Measurements from ENCODE around the gene PERM1. TPM values are rescaled to one million over a fixed set of nuclear protein-coding genes. Genes with fewer than 3 reads are reported as not detected.
"Not testable (repeated sequence)": the region's sequence is repeated elsewhere in the genome, so short reads cannot be mapped to it uniquely, and the experiment has no call there.

PERM1 gene
- total RNA-seq, 2 donors from 2014 or later, result not detected

DNA sequence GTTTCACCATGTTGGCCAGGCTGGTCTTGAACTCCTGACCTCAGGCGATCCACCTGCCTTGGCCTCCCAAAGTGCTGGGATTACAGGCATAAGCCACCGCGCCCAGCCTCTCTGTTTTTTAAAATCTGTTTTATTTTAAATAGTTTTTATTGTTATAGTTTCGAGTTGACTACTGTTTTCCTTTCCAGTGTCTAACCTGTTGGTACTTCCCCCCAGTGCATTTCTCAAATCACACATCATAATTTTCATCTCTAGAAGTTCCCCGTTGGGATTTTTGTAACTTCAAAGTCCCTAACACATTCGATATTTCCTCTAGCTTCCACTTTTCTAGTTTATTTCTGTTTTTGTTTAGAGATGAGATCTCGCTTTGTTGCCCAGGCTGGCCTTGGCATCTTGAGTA lies 10.5 kb upstream of the PERM1 start:
- Histone ChIP-seq H3K4me3 (ENCODE audit: low read length) (no peak overlapping the region), H3K9me3 (ENCODE audit: control insufficient read depth, low read length) (peaks cover 15% of the 10 kb centered on the region), H3K4me1 (ENCODE audit: control insufficient read depth, insufficient read depth, low read length) (no peaks in the 10 kb centered on the region), H3K9ac (ENCODE audit: extremely low read depth, low read length, poor library complexity, severe bottlenecking) (no peak overlapping the region), H3K27ac (ENCODE audit: low read depth, low read length) (no peak overlapping the region), H3K27me3 (ENCODE audit: control insufficient read depth, insufficient read depth, low read length, poor library complexity, severe bottlenecking) (peaks cover 56% of the 10 kb centered on the region), H3K36me3 (ENCODE audit: control insufficient read depth, insufficient read depth, low read length) (no peaks in the 10 kb centered on the region)
- Mint-ChIP-seq H3K9me3 (peaks cover 24% of the 10 kb centered on the region), H3K27ac (no peak overlapping the region), H3K36me3 (ENCODE audit: low read depth) (no peaks in the 10 kb centered on the region), H3K4me1 (peaks cover 3% of the 10 kb centered on the region), H3K27me3 (ENCODE audit: insufficient read depth) (peaks cover 93% of the 10 kb centered on the region), H3K4me3 (no peak overlapping the region)
- no peak for DNase-seq
- TF ChIP-seq, protein P1, sequence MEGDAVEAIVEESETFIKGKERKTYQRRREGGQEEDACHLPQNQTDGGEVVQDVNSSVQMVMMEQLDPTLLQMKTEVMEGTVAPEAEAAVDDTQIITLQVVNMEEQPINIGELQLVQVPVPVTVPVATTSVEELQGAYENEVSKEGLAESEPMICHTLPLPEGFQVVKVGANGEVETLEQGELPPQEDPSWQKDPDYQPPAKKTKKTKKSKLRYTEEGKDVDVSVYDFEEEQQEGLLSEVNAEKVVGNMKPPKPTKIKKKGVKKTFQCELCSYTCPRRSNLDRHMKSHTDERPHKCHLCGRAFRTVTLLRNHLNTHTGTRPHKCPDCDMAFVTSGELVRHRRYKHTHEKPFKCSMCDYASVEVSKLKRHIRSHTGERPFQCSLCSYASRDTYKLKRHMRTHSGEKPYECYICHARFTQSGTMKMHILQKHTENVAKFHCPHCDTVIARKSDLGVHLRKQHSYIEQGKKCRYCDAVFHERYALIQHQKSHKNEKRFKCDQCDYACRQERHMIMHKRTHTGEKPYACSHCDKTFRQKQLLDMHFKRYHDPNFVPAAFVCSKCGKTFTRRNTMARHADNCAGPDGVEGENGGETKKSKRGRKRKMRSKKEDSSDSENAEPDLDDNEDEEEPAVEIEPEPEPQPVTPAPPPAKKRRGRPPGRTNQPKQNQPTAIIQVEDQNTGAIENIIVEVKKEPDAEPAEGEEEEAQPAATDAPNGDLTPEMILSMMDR (conservative IDR thresholded peaks at IDR 0.05), result no peak
- WGBS, 2 experiments (ENCODE audit: insufficient coverage in 1 of 2, insufficient read length in 1 of 2), result 92 to 100% methylated on average over 1 to 7 of the region's 7 CpGs

DNA sequence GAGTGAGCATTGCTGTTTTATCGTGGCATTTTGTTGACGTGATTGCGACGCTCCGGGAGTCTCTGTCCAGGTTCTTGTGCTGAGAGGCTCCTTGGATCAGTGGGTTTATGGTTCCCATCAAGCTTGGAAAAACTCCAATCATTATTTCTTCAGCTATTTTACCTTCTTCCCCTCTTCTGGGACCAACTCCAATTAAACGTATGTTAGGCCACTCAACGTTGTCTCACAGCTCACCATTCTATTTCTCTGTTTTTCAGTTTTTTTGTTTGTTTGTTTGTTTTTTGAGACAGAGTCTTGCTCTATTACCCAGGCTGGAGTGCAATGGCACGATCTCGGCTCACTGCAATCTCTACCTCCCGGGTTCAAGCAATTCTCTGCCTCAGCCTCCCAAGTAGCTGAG lies 10.0 kb upstream of the PERM1 start:
- Mint-ChIP-seq H3K27ac (no peak overlapping the region), H3K9me3 (peaks cover 24% of the 10 kb centered on the region), H3K4me1 (peaks cover 3% of the 10 kb centered on the region), H3K36me3 (ENCODE audit: low read depth) (no peaks in the 10 kb centered on the region), H3K27me3 (ENCODE audit: insufficient read depth) (peaks cover 90% of the 10 kb centered on the region), H3K4me3 (no peak overlapping the region)
- Histone ChIP-seq H3K27ac (ENCODE audit: low read depth, low read length) (no peak overlapping the region), H3K4me1 (ENCODE audit: control insufficient read depth, insufficient read depth, low read length) (no peaks in the 10 kb centered on the region), H3K9me3 (ENCODE audit: control insufficient read depth, low read length) (peaks cover 15% of the 10 kb centered on the region), H3K27me3 (ENCODE audit: control insufficient read depth, insufficient read depth, low read length, poor library complexity, severe bottlenecking) (peaks cover 51% of the 10 kb centered on the region), H3K4me3 (ENCODE audit: low read length) (no peak overlapping the region), H3K9ac (ENCODE audit: extremely low read depth, low read length, poor library complexity, severe bottlenecking) (no peak overlapping the region), H3K36me3 (ENCODE audit: control insufficient read depth, insufficient read depth, low read length) (no peaks in the 10 kb centered on the region)
- 94 to 99% methylated on average over 8 to 10 of the region's 10 CpGs for WGBS, 2 experiments (ENCODE audit: insufficient coverage in 1 of 2, insufficient read length in 1 of 2)
- TF ChIP-seq, protein P1 (conservative IDR thresholded peaks at IDR 0.05), result no peak
- DNase-seq, result no peak

DNA sequence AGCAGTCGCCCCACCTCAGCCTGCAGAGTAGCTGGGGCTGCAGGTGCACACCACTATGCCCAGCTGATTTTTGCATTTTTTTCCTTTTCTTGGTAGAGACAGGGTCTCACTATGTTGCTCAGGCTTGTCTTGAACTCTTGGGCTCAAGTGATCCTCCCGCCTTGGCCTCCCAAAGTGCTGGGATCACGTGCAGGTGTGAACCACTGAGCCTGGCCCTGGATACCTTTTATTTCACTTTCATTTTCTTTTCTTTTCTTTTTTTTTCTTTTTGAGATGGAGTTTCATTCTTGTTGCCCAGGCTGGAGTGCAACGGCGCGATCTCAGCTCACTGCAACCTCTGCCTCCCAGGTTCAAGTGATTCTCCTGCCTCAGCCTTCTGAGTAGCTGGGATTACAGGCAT lies 9.4 kb upstream of the PERM1 start:
- not testable (repeated sequence) for H3K27ac Mint-ChIP-seq; H3K4me1 Mint-ChIP-seq; H3K27ac ChIP-seq (ENCODE audit: low read depth, low read length); H3K36me3 ChIP-seq (ENCODE audit: control insufficient read depth, insufficient read depth, low read length); H3K4me1 ChIP-seq (ENCODE audit: control insufficient read depth, insufficient read depth, low read length); H3K36me3 Mint-ChIP-seq (ENCODE audit: low read depth); H3K4me3 Mint-ChIP-seq; H3K9ac ChIP-seq (ENCODE audit: extremely low read depth, low read length, poor library complexity, severe bottlenecking); H3K4me3 ChIP-seq (ENCODE audit: low read length); DNase-seq
- Histone ChIP-seq H3K9me3 (ENCODE audit: control insufficient read depth, low read length) (peaks cover 15% of the 10 kb centered on the region), H3K27me3 (ENCODE audit: control insufficient read depth, insufficient read depth, low read length, poor library complexity, severe bottlenecking) (peaks cover 56% of the 10 kb centered on the region)
- peaks cover 93% of the 10 kb centered on the region for H3K27me3 Mint-ChIP-seq (ENCODE audit: insufficient read depth)
- WGBS, 2 experiments (ENCODE audit: insufficient coverage in 1 of 2, insufficient read length in 1 of 2), result 90 to 96% methylated on average over 3 to 6 of the region's 6 CpGs
- H3K9me3 Mint-ChIP-seq, result peaks cover 24% of the 10 kb centered on the region

DNA sequence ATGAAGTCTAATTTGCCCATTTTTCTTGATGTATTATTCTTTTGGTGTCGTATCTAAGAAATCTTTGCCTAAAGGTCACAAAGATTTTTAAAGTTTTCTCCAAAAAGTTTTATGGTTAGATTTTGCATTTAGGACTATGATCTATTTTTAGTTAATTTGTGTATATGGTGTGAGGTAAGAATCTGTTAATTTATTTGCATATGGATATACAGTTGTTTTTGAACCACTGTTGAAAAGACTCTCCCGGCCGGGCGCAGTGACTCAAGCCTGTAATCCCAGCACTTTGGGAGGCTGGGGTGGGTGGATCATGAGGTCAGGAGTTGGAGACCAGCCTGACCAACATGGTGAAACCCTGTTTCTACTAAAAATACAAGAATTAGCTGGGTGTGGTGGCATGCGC lies 6.2 kb upstream of the PERM1 start:
- H3K27me3 Mint-ChIP-seq (ENCODE audit: insufficient read depth), result peaks cover 91% of the 10 kb centered on the region
- WGBS, 2 experiments (ENCODE audit: insufficient coverage in 1 of 2, insufficient read length in 1 of 2), result 85 to 90% methylated on average over 5 of the region's 5 CpGs
- H3K27ac ChIP-seq (ENCODE audit: low read depth, low read length); H3K9ac ChIP-seq (ENCODE audit: extremely low read depth, low read length, poor library complexity, severe bottlenecking); H3K4me1 ChIP-seq (ENCODE audit: control insufficient read depth, insufficient read depth, low read length); DNase-seq; H3K4me3 Mint-ChIP-seq; H3K36me3 ChIP-seq (ENCODE audit: control insufficient read depth, insufficient read depth, low read length); H3K36me3 Mint-ChIP-seq (ENCODE audit: low read depth); H3K4me3 ChIP-seq (ENCODE audit: low read length); H3K27ac Mint-ChIP-seq; H3K4me1 Mint-ChIP-seq: not testable (repeated sequence)
- H3K9me3 ChIP-seq (ENCODE audit: control insufficient read depth, low read length), result peaks cover 15% of the 10 kb centered on the region
- H3K27me3 ChIP-seq (ENCODE audit: control insufficient read depth, insufficient read depth, low read length, poor library complexity, severe bottlenecking), result peaks cover 76% of the 10 kb centered on the region
- peaks cover 24% of the 10 kb centered on the region for H3K9me3 Mint-ChIP-seq
